ENCODE data around the gene CAMK1G.
A peak's percentile ranks its signal among the peaks of the same experiment; 100 is the strongest.

The CAMK1G gene

GRCh38 chr1:209643285-209644020 lies 59.9 kb downstream of the CAMK1G start:
- DNase-seq = peak; percentile 44 to 54

- DNase-seq = no peak
Measured at GRCh38 chr1:209645574-209646452, 62.3 kb downstream of the CAMK1G start.

- no peak for DNase-seq
Measured at GRCh38 chr1:209646558-209646957, 63.0 kb downstream of the CAMK1G start.

GRCh38 chr1:209647156-209647555 lies 63.6 kb downstream of the CAMK1G start:
- DNase-seq = peak; percentile 64 to 71

- DNase-seq = no peak
Measured at GRCh38 chr1:209648346-209648745, 64.8 kb downstream of the CAMK1G start.

GRCh38 chr1:209648931-209649776 lies 65.6 kb downstream of the CAMK1G start:
- peak; percentile 93 to 94 for DNase-seq

GRCh38 chr1:209650454-209650853 lies 66.9 kb downstream of the CAMK1G start:
- DNase-seq = peak; percentile 79 to 80

- DNase-seq = peak; percentile 86 to 88
Measured at GRCh38 chr1:209651138-209651587, 67.6 kb downstream of the CAMK1G start.

GRCh38 chr1:209652121-209652735 lies 68.7 kb downstream of the CAMK1G start, which contains the start of gene LAMB3:
Gene LAMB3, minus strand, starts transcription at chr1:209652425. Its CDS starts 1,481 bp downstream, at chr1:209650944.
- DNase-seq = no peak

GRCh38 chr1:209652873-209653401 lies 69.4 kb downstream of the CAMK1G start:
- peak in 1 of 2 donors; percentile 32 for DNase-seq

- no peak for DNase-seq
Measured at GRCh38 chr1:209653915-209654351, 70.4 kb downstream of the CAMK1G start.

- DNase-seq = no peak
Measured at GRCh38 chr1:209655411-209656231, 72.1 kb downstream of the CAMK1G start.

GRCh38 chr1:209657140-209657879 lies 73.8 kb downstream of the CAMK1G start:
- DNase-seq = peak; percentile 35 to 72

- no peak for DNase-seq
Measured at GRCh38 chr1:209657918-209658317, 74.4 kb downstream of the CAMK1G start.

- peak; percentile 84 to 85 for DNase-seq
Measured at GRCh38 chr1:209659909-209660308, 76.4 kb downstream of the CAMK1G start.

GRCh38 chr1:209661071-209661470 lies 77.6 kb downstream of the CAMK1G start:
- DNase-seq = no peak

GRCh38 chr1:209662879-209663327 lies 79.4 kb downstream of the CAMK1G start:
- no peak for DNase-seq

Data from inflammatory macrophage (primary cell).